H1 (cell line): ENCODE results near the gene BCKDHB. TPM values are rescaled to one million over a fixed set of nuclear protein-coding genes. Genes with fewer than 3 reads are reported as not detected.

Experiments used
- CTCF ChIA-PET: fragments of 300-600 bp; sonication (Branson Sonifier 250); formaldehyde crosslinking; loops from one replicate; lab custom pipeline; 2021; ENCODE audit not compliant: partially characterized antibody; lab: Charles Lee
- POLR2A ChIA-PET: fragments of 300-600 bp; sonication (Branson Sonifier 250); formaldehyde crosslinking; loops from one replicate; lab custom pipeline; 2021; ENCODE audit warnings: inconsistent platforms; ENCODE audit not compliant: partially characterized antibody; lab: Charles Lee
- DNase-seq, 2 experiments: peaks; one replicate each; pipeline versions ENCODE4 v3.0.0 to v3.0.0-alpha.2; 2010 to 2022; ENCODE audit warnings: low spot score in 2 of 2, low read depth in 1 of 2, mixed read lengths in 1 of 2
- FAIRE-seq: peaks from 2 replicates; lab custom pipeline; 2011; peaks lifted over from hg19 to GRCh38; lab: Jason Lieb, UNC
- H2AFZ ChIP-seq: 2 replicates; pipeline ENCODE4 v1.8.1; 2012; ENCODE audit warnings: low read length, inconsistent platforms
- H2AK5ac ChIP-seq: 2 replicates; pipeline ENCODE4 v1.6.1; 2013; ENCODE audit warnings: low read depth, low read length
- H2BK120ac ChIP-seq: replicated peaks from 2 replicates; pipeline ENCODE3; 2013; ENCODE audit warnings: low read depth, low read length, inconsistent platforms
- H2BK12ac ChIP-seq: 2 replicates; pipeline ENCODE4 v1.6.1; 2013; ENCODE audit warnings: low read depth, low read length
- H2BK15ac ChIP-seq: 2 replicates; pipeline ENCODE4 v1.6.1; 2013; ENCODE audit warnings: low read length
- H2BK20ac ChIP-seq: 2 replicates; pipeline ENCODE4 v1.6.1; 2013; ENCODE audit warnings: low read length
- H2BK5ac ChIP-seq: 2 replicates; pipeline ENCODE4 v1.6.1; 2013; ENCODE audit warnings: low read depth, low read length
- H3K14ac ChIP-seq: 2 replicates; pipeline ENCODE4 v1.6.1; 2013; ENCODE audit warnings: inconsistent platforms; ENCODE audit not compliant: insufficient read length
- H3K18ac ChIP-seq: 2 replicates; pipeline ENCODE4 v1.6.1; 2013; ENCODE audit warnings: low read length; ENCODE audit errors: extremely low read depth
- H3K23ac ChIP-seq: 2 replicates; pipeline ENCODE4 v1.6.1; 2013; ENCODE audit warnings: inconsistent platforms; ENCODE audit not compliant: insufficient read length
- H3K23me2 ChIP-seq: 2 replicates; pipeline ENCODE4 v1.6.1; 2013; ENCODE audit warnings: low read depth, low read length
- H3K27ac ChIP-seq: 2 replicates; pipeline ENCODE4 v1.6.1; 2011; ENCODE audit warnings: low read depth, low read length, inconsistent platforms
- H3K27me3 ChIP-seq, 4 experiments: replicated peaks in 1 of 4; 1 replicate in 1 of 4; 2 replicates in 3 of 4; pipeline versions ENCODE4 v1.6.1 to v1.8.1; 2011 to 2013; ENCODE audit warnings: low read length in 3 of 4, mild to moderate bottlenecking in 3 of 4, inconsistent platforms in 2 of 4, mixed read lengths in 2 of 4, moderate library complexity in 1 of 4; ENCODE audit not compliant: control insufficient read depth in 3 of 4, insufficient read depth in 3 of 4; ENCODE audit errors: extremely low read depth in 1 of 4
- H3K36me3 ChIP-seq, 4 experiments: 2 replicates each; pipeline versions ENCODE4 v1.6.1 to v1.8.1; 2011 to 2013; ENCODE audit warnings: mild to moderate bottlenecking in 4 of 4, low read length in 3 of 4, moderate library complexity in 2 of 4, control low read depth in 1 of 4, inconsistent platforms in 1 of 4; ENCODE audit not compliant: insufficient read depth in 4 of 4, control insufficient read depth in 2 of 4
- H3K4ac ChIP-seq: replicated peaks from 2 replicates; pipeline ENCODE3; 2013; ENCODE audit warnings: low read length, low read depth, mixed read lengths, inconsistent platforms; ENCODE audit not compliant: insufficient read length
- H3K4me1 ChIP-seq, 4 experiments: replicated peaks in 1 of 4; 1 replicate in 1 of 4; 2 replicates in 3 of 4; pipeline versions ENCODE4 v1.6.1 to v1.8.1; 2011 to 2013; ENCODE audit warnings: low read length in 3 of 4, inconsistent platforms in 2 of 4, mixed read lengths in 1 of 4; ENCODE audit not compliant: insufficient read depth in 4 of 4, control insufficient read depth in 3 of 4
- H3K4me2 ChIP-seq, 2 experiments: 2 replicates each; pipeline versions ENCODE4 v1.6.1 to v1.8.1; 2011 to 2013; ENCODE audit warnings: low read depth in 2 of 2, low read length in 2 of 2, control low read depth in 1 of 2, inconsistent platforms in 1 of 2, mild to moderate bottlenecking in 1 of 2; ENCODE audit not compliant: insufficient read depth in 1 of 2
- H3K4me3 ChIP-seq, 4 experiments: fragments of 200-600, 300-600 bp in 1 of 4; sonication (generic), shearing (Covaris generic), sonication (Bioruptor Twin) in 1 of 4; 2 replicates each; pipeline versions ENCODE4 v1.5.1 to v1.8.1; 2011 to 2016; ENCODE audit warnings: low read length in 4 of 4, low read depth in 3 of 4, control low read depth in 2 of 4, inconsistent platforms in 2 of 4, mild to moderate bottlenecking in 2 of 4, mixed read lengths in 1 of 4, moderate library complexity in 1 of 4; ENCODE audit not compliant: insufficient read depth in 2 of 4; ENCODE audit errors: extremely low read depth in 1 of 4
- H3K56ac ChIP-seq: replicated peaks from 2 replicates; pipeline ENCODE3; 2013; ENCODE audit warnings: low read depth, mild to moderate bottlenecking, mixed read lengths, low read length, inconsistent platforms; ENCODE audit not compliant: insufficient read length
- H3K79me1 ChIP-seq: 2 replicates; pipeline ENCODE4 v1.6.1; 2013; ENCODE audit warnings: low read depth, low read length, control low read depth
- H3K79me2 ChIP-seq, 2 experiments: 2 replicates each; pipeline versions ENCODE4 v1.6.1 to v1.8.1; 2012 to 2013; ENCODE audit warnings: low read length in 2 of 2, mild to moderate bottlenecking in 2 of 2, inconsistent platforms in 1 of 2; ENCODE audit not compliant: insufficient read depth in 2 of 2, control insufficient read depth in 1 of 2
- H3K9ac ChIP-seq, 4 experiments: replicated peaks in 1 of 4; 1 replicate in 1 of 4; 2 replicates in 3 of 4; pipeline versions ENCODE4 v1.6.1 to v1.8.1; 2011 to 2013; ENCODE audit warnings: low read depth in 3 of 4, low read length in 3 of 4, control low read depth in 2 of 4, mild to moderate bottlenecking in 2 of 4, moderate library complexity in 2 of 4, inconsistent platforms in 1 of 4; ENCODE audit errors: extremely low read depth in 1 of 4
- H3K9me3 ChIP-seq, 2 experiments: 2 replicates each; pipeline versions ENCODE4 v1.6.1 to v1.8.1; 2012 to 2013; ENCODE audit warnings: mild to moderate bottlenecking in 2 of 2, moderate library complexity in 2 of 2, control low read depth in 1 of 2, inconsistent platforms in 1 of 2, low read depth in 1 of 2, low read length in 1 of 2, mixed read lengths in 1 of 2; ENCODE audit not compliant: insufficient read depth in 2 of 2
- H4K20me1 ChIP-seq, 2 experiments: replicated peaks in 1 of 2; 2 replicates each; pipeline versions ENCODE3 to v1.8.1; 2011 to 2013; ENCODE audit warnings: inconsistent platforms in 2 of 2, low read length in 2 of 2, mild to moderate bottlenecking in 1 of 2; ENCODE audit not compliant: insufficient read depth in 2 of 2, control insufficient read depth in 1 of 2
- H4K5ac ChIP-seq: 2 replicates; pipeline ENCODE4 v1.6.1; 2013; ENCODE audit warnings: low read length, low read depth, mixed read lengths, inconsistent platforms; ENCODE audit not compliant: insufficient read length
- H4K8ac ChIP-seq: 2 replicates; pipeline ENCODE4 v1.8.0; 2013; ENCODE audit warnings: mild to moderate bottlenecking, moderate library complexity, low read length, inconsistent platforms; ENCODE audit not compliant: insufficient read depth; ENCODE audit errors: extremely low read depth
- H4K91ac ChIP-seq: replicated peaks from 2 replicates; pipeline ENCODE3; 2013; ENCODE audit warnings: low read length, mixed read lengths, inconsistent platforms; ENCODE audit not compliant: insufficient read length
- ASH2L ChIP-seq: fragments of 200-600, 300-600 bp; sonication (generic); IDR thresholded peaks from one replicate; pipeline ENCODE4 v1.7.1; 2017; ENCODE audit warnings: low read length
- CBX5 ChIP-seq: fragments of 300-800, 300-1000 bp; sonication (generic); IDR thresholded peaks from 2 replicates; pipeline ENCODE4 v1.7.1; 2016; ENCODE audit warnings: antibody characterized with exemption, low read length, low read depth
- CTCF ChIP-seq, 3 experiments: IDR thresholded peaks; 1 replicate in 2 of 3; 2 replicates in 1 of 3; pipeline versions ENCODE4 v1.5.1 to v1.6.1; 2011; ENCODE audit warnings: low read length in 3 of 3, mild to moderate bottlenecking in 3 of 3, inconsistent platforms in 2 of 3, low read depth in 1 of 3, moderate library complexity in 1 of 3; ENCODE audit not compliant: insufficient read depth in 1 of 3; ENCODE audit errors: control extremely low read depth in 1 of 3
- JUND ChIP-seq: IDR thresholded peaks from 2 replicates; pipeline ENCODE4 v1.6.1; 2011; ENCODE audit warnings: mild to moderate bottlenecking, improper control_type of control experiment, low read length
- KDM4A ChIP-seq: IDR thresholded peaks from one replicate; pipeline ENCODE4 v1.7.1; 2012; ENCODE audit warnings: low read depth, mild to moderate bottlenecking, moderate library complexity, low read length, inconsistent platforms; ENCODE audit not compliant: severe bottlenecking
- MAFK ChIP-seq: IDR thresholded peaks from 2 replicates; pipeline ENCODE4 v1.6.1; 2012; ENCODE audit warnings: low read depth, mild to moderate bottlenecking, improper control_type of control experiment, low read length
- NRF1 ChIP-seq: IDR thresholded peaks from 2 replicates; pipeline ENCODE4 v1.6.1; 2011; ENCODE audit warnings: mild to moderate bottlenecking, low read depth, low read length, improper control_type of control experiment
- PHF8 ChIP-seq: fragments of 200-600 bp; sonication (generic); conservative IDR thresholded peaks from 2 replicates; pipeline ENCODE4 v1.7.1; 2012; ENCODE audit warnings: low read depth, mild to moderate bottlenecking, inconsistent platforms, low read length, moderate library complexity
- POLR2A ChIP-seq, 2 experiments: IDR thresholded peaks; 1 replicate in 1 of 2; 2 replicates in 1 of 2; pipeline ENCODE4 v1.6.1; 2011; ENCODE audit warnings: low read depth in 2 of 2, low read length in 2 of 2, mild to moderate bottlenecking in 2 of 2; ENCODE audit errors: control extremely low read depth in 1 of 2
- POLR2AphosphoS5 ChIP-seq: IDR thresholded peaks from 2 replicates; pipeline ENCODE4 v1.6.1; 2011; ENCODE audit warnings: low read depth, low read length
- RBBP5 ChIP-seq: IDR thresholded peaks from 2 replicates; pipeline ENCODE4 v1.7.1; 2012; ENCODE audit warnings: low read depth, mild to moderate bottlenecking, inconsistent platforms, low read length, moderate library complexity, borderline replicate concordance
- WGBS, 2 experiments: shearing (Covaris generic) in 1 of 2; methylation state at CpG; one replicate each; pipeline versions ENCODE4 v1.1.6 to v1.1.7; 2013 to 2015; ENCODE audit warnings: low lambda C conversion rate in 2 of 2, mixed read lengths in 2 of 2, inconsistent platforms in 1 of 2, low coverage in 1 of 2, missing lambda C conversion rate in 1 of 2; ENCODE audit not compliant: insufficient replicate concordance in 2 of 2, insufficient coverage in 1 of 2, insufficient read length in 1 of 2; ENCODE audit errors: extremely low coverage in 1 of 2, missing lambda C conversion rate in 1 of 2; 5-methylcytosine and 5-hydroxymethylcytosine counted together
- polyA plus RNA-seq, 7 experiments: library from polyadenylated mRNA; depleted of rRNA in 3 of 7; stranded (reverse) in 5 of 7; unstranded in 2 of 7; fragments of >200 nt in 5 of 7; fragments of 200-250 nt in 2 of 7; gene quantifications; 1 replicate in 5 of 7; 2 replicates in 1 of 7; 4 replicates in 1 of 7; pipeline versions ENCODE4 v1.2.1 to v1.2.3, GENCODE V29; 2011 to 2013; ENCODE audit warnings: missing spikeins in 2 of 7, mixed read lengths in 2 of 7
- total RNA-seq: library from RNA; stranded (reverse); fragmentation: NEBNext Ultra II Directional; extraction: Animal tissue kit (Norgen Biotek cat#: 25700); gene quantifications from 2 replicates; pipeline ENCODE4 v1.2.1, GENCODE V29; 2021

BCKDHB gene
- total and polyA plus RNA-seq, 2 of the 8 experiments (the other 6 are each of a cell fraction or from before 2014, with no cell fraction given) = 22.1 to 30.8 TPM

- no peak overlapping the region for H3K27ac ChIP-seq
- no peaks in the 10 kb centered on the region for H3K23me2 ChIP-seq
- H2BK20ac ChIP-seq = no peak overlapping the region
- H4K91ac ChIP-seq = no peak overlapping the region
- H2AFZ ChIP-seq = no peak overlapping the region
- H3K4me2 ChIP-seq = no peak overlapping the region
- no peak overlapping the region for H2BK5ac ChIP-seq
- no peak for FAIRE-seq
- no peak overlapping the region for H2BK120ac ChIP-seq
- H3K18ac ChIP-seq = no peak overlapping the region
- no peak overlapping the region for H4K5ac ChIP-seq
- TF ChIP-seq NRF1 = no peak
- TF ChIP-seq POLR2AphosphoS5 = no peak
- TF ChIP-seq KDM4A = no peak
- TF ChIP-seq POLR2A (IDR thresholded peaks at IDR 0.05; ENCODE audit: control extremely low read depth in 1 of 2, low read depth in 2 of 2, low read length in 2 of 2) = no peak
- TF ChIP-seq RBBP5 = no peak
- no peak for TF ChIP-seq MAFK
- no peak for TF ChIP-seq JUND
- no peak for TF ChIP-seq ASH2L
- TF ChIP-seq CBX5 = no peak
- TF ChIP-seq PHF8 = no peak
- TF ChIP-seq CTCF (IDR thresholded peaks at IDR 0.05; ENCODE audit: control extremely low read depth in 1 of 3, insufficient read depth in 1 of 3, low read depth in 1 of 3, low read length in 3 of 3) = no peak
- TF ChIP-seq, all 59 proteins: peak for 0
- Histone ChIP-seq H3K4me1 (0 out of 7 replicates have a peak, but pooled peaks cover 0 to 3% (median 1%) of the 10 kb centered on the region in 4 experiments), H3K9me3 (no peaks in the 10 kb centered on the region), H2AK5ac (no peak overlapping the region), H3K4me3 (no peak overlapping the region), H3K14ac (no peak overlapping the region), H2BK12ac (no peak overlapping the region), H3K79me2 (no peaks in the 10 kb centered on the region), H2BK15ac (no peak overlapping the region), H3K9ac (no peak overlapping the region), H3K23ac (no peak overlapping the region), H3K56ac (no peak overlapping the region), H3K36me3 (no peaks in the 10 kb centered on the region), H3K79me1 (no peaks in the 10 kb centered on the region), H4K20me1 (no peaks in the 10 kb centered on the region), H3K27me3 (no peaks in the 10 kb centered on the region), H3K4ac (no peak overlapping the region), H4K8ac (no peak overlapping the region)
- no peak for DNase-seq
- WGBS, 2 experiments = 87% methylated on average over 5 of the region's 5 CpGs; no CpG with 5 or more reads in 1 of the 2 experiments
- ChIA-PET POLR2A (no interaction called here), CTCF (no interaction called here)
Measured at GRCh38 chr6:80340686-80341085, 234.2 kb downstream of the BCKDHB start.
